Stimulated activated CD4-positive, alpha-beta T cell treated with anti-CD3 and anti-CD28 coated beads, TNF-alpha, amount 100 ng/mL, for 1 hour (primary cell): ENCODE measurements around the gene RRP9.

Experiments used
- DNase-seq, 3 donors: peaks; one replicate each; pipeline ENCODE4 v3.0.0-alpha.2; 2020; ENCODE audit warnings: low read depth in 3 of 3, low spot score in 1 of 3

The RRP9 gene

DNA sequence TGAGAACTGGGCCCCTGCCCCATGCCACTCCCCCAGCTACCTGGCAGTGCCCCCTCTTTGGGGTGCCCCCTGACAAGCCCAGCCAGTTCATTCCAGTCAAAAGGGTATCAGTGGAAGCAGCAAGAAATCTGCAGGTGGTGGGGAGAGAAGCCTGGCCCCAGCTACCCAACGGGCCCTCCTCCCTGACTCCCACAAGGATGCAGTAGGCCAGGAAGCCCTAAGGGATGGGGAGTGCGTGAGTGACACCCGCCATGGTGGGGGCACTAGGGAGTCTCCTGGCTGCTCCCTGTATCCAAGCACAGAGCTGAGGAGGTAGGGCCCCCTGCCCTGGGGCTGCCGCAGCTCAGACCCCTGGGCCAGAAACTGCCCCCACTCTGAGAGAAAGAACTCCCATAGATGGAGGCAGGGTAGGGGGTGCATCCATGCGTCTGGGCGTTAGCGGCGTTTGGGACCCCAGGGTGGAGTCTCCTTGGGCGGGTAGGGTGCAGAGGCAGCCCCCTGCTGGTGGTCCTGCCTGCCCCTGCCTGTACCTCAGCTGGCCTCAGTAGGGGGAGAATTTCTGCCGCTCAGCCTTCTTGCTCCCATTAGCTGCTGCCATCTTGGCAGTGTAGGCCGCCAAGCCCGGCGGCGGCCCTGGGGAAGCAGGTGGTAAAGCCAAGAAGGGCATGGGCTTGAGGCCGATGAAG is 16.0 kb upstream of the RRP9 start:
- DNase-seq: no peak

- peak in 1 of 3 donors; percentile 16 for DNase-seq
Observed at GRCh38 chr3:51955893-51956770, 14.4 kb upstream of the RRP9 start.

DNA sequence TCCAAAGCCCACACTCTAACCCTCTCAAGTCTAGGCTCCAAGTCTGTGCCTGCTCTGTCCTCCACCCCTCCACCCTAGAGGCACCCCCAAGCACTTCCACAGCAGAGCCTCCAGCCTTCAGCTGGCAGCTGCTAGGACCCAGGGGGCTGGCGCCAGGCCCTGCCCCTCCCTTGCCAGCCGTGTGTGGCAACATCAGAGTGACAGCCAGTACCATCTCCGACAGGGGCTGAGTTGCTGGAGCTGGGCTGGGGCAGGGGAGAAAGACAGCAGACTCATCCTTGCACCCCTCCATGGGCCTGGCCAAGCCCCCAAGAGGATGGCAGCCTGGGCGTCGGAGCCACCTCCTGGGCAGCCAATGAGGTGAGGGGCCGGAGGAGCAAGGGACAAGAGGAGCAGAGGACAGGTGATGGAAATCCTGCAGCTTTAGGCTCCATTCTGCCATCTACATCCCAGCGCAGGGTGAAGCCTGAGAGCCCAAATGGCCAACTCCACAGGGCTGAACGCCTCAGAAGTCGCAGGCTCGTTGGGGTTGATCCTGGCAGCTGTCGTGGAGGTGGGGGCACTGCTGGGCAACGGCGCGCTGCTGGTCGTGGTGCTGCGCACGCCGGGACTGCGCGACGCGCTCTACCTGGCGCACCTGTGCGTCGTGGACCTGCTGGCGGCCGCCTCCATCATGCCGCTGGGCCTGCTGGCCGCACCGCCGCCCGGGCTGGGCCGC is 13.6 kb upstream of the RRP9 start, which contains the start of gene GPR62:
Gene GPR62, plus strand, starts transcription at position 207 of the 718 bp plus-strand sequence. Its CDS starts 272 bp downstream, at position 479.
- no peak for DNase-seq

DNA sequence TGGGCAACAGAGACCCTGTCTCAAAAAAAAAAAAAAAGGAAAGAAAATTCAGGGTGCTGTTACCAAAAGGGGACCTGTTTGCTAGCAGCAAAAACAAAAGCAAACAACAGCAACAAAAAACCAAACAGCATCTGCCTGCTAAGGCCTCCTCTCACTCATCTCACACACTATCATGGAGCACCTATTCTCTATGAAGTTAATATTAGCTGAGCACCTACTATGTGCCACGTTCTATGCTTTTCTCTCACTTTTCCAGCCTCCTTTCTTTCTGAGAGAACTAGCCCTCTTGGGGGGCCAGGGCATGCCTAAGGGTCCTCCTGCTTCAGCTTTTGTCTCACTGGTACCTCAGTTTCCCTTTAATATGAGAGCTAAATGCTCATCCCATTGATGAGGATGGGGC is 13.0 kb upstream of the RRP9 start:
- DNase-seq: no peak

- DNase-seq: no peak
Observed at GRCh38 chr3:51954105-51954504, 12.4 kb upstream of the RRP9 start.

DNA sequence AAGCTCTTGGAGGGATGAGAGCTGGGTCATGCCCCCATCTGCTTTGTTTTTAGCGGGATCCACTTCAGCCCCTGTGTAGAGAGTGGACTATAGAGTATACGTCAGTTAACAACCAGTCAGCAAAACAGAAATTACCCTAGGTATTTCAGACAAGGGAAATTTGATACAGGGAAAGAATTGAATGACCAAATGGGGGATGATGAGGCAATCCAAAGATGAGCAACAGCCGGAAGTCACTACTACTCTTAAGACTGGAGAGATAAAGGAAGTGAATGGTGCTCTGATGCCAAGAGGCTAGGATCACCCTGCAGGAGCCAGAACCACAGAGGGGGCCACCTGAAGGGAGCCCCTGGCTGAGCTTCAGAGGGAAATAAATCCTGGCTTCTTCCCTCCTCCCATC is 11.7 kb upstream of the RRP9 start:
- DNase-seq: no peak

- no peak for DNase-seq
Observed at GRCh38 chr3:51950899-51951298, 9.2 kb upstream of the RRP9 start.

DNA sequence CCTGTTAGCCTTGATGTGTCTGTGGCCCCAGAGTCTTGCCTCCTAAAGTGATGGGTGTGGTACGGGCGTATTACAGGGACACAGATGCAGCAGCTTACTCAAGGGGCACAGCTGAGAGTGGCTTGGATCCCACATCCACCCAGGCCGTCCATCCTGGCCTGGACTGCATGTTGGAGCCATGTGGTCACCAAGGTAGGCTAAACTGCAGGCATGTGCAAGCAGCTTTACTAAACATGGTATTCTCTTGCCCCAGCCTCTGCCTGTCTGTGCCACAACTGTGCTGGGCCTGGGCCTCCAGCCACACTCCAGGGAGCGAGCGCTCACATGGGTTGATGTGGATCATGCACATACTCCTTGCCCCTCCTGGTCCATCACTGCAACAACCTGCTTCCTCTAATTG is 7.4 kb upstream of the RRP9 start:
- no peak for DNase-seq

GRCh38 chr3:51948016-51948580 is 6.4 kb upstream of the RRP9 start:
- no peak for DNase-seq

DNA sequence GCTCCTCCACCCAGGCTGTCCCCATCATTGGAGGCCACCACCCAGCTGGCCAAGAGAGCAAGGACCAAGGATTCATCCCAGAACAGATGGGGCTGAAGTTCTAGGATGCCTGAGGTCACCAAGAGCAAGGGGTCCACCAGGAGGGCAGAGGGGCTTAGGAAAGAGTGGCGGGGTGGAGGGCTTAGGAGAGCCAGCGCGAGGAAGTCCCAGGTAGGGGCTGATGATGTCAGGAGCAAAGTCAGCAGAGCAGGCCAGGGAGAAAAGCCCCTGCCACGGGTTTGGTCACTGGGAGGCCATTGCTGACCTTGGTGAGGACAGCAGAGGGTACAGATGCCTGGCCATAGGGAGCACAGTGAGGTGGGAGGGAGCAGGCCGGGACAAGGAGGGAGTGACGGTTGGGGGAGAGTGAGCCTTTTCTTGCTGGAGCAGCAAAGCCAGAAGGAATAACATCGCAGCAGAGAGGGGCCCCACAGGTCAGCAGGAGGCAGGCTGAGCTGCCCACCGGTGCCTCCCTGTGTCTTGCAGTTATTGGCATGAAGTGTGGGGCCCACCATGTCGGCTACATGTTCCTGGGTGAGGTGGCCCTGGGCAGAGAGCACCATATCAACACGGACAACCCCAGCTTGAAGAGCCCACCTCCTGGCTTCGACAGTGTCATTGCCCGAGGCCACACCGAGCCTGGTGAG is 5.7 kb upstream of the RRP9 start:
- DNase-seq: no peak

- no peak for DNase-seq
Observed at GRCh38 chr3:51946796-51947195, 5.1 kb upstream of the RRP9 start.

DNA sequence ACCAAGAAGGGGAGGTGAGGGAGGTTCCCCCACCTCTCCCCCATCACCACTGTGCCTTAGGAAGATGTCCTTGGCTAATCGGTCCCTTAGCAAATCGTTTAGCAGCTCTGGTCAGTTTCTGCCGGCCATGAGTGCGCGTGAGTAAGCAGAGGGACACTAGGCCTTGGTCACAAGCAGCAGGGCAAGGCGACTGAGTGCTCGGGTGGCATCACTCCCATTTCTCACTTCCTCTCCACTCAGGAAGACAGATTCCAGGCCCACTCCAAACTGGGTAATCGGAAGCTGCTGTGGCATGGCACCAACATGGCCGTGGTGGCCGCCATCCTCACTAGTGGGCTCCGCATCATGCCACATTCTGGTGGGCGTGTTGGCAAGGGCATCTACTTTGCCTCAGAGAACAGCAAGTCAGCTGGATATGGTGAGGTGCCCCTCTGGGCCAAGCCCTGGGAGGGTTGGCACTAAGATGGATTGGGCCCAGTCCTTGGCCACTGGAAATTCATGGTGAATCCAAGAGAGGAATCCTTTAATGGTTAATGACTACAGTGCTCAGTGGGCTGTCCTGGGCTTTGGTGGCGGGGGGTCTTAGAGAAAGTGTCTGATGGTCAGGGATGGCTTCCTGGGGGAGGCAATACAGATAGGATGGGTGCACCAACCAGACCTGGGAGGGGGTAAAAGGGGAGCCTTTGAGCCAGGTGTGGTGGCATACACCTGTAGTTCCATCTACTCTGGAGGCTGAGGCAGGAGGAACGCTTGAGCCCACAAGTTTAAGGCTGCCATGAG is 4.4 kb upstream of the RRP9 start:
- no peak for DNase-seq

GRCh38 chr3:51945031-51945840 is 3.5 kb upstream of the RRP9 start:
- DNase-seq: no peak

GRCh38 chr3:51944451-51945021 is 2.8 kb upstream of the RRP9 start:
- DNase-seq: no peak

DNA sequence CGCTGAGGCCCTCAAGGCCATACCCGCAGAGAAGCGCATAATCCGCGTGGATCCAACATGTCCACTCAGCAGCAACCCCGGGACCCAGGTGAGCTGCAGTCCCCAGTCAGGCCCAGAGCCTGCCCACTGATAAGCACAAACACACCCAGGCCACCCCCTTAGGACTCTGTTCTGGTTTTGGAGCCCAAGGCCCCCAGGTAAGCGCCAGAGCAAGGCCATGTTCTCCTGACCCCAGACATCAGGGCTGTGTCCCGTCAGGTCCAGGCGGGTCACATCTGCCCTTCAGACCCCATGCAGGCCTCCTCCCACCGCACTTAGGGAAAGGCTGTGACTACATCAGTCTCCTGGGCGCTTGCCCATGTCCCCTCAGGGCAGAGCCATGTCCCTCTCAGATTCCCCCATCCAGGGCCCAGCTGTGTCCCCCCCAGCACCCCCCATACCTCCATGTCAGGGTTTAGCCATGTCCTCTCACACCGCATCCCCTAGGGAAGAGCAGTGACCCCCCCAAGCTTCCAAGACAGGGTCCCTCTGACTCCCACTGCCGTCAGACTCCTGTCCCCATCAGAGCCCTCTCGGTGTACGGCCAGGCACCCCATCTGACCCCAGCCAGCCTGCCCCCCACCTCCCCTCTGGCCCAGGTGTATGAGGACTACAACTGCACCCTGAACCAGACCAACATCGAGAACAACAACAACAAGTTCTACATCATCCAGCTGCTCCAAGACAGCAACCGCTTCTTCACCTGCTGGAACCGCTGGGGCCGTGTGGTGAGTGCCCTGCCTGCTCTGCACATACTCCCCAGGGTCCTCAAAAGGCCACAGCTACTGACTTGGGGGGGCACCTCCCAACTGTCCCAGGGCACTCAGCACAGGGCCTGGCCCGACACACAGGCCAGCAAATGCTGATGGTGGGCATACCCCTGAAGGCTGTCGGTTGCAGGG is 2.0 kb upstream of the RRP9 start:
- no peak for DNase-seq

GRCh38 chr3:51942603-51943450 is 1.1 kb upstream of the RRP9 start:
- DNase-seq: peak in 1 of 3 donors; percentile 38

DNA sequence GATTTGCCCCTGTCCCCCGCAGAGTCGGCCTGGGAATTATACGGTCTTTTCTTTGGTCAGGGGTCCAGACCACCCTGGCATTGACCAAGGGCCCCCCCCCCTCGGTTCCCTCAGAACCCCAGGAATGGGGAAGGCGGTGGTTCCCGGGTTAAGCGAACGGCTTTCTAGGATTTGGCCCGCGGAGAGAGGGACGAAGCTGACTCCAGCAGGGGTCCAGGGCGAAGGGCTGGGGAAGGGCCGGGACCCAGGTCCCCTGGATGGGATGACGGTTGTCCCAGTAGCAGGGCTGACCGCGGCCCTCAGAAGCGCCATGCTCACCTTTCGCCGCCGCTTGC is 274 bp downstream of the RRP9 start:
- DNase-seq: no peak
